Keratinocyte (primary cell): ENCODE measurements around the gene SLC2A4.

Experiments used
- CTCF ChIP-seq, 3 experiments: IDR thresholded peaks in 1 of 3; conservative IDR thresholded peaks in 1 of 3; optimal IDR thresholded peaks in 1 of 3; 2 replicates in 2 of 3; 3 replicates in 1 of 3; pipeline versions ENCODE3 to v1.5.1; 2011; ENCODE audit warnings: low read length in 3 of 3, mild to moderate bottlenecking in 3 of 3, moderate library complexity in 2 of 3, control low read depth in 1 of 3, inconsistent platforms in 1 of 3; ENCODE audit not compliant: insufficient read depth in 2 of 3; ENCODE audit errors: extremely low read depth in 1 of 3
- EZH2 ChIP-seq: IDR thresholded peaks from one replicate; pipeline ENCODE4 v1.6.1; 2012; ENCODE audit warnings: inconsistent platforms, mild to moderate bottlenecking, low read length, moderate library complexity

DNA sequence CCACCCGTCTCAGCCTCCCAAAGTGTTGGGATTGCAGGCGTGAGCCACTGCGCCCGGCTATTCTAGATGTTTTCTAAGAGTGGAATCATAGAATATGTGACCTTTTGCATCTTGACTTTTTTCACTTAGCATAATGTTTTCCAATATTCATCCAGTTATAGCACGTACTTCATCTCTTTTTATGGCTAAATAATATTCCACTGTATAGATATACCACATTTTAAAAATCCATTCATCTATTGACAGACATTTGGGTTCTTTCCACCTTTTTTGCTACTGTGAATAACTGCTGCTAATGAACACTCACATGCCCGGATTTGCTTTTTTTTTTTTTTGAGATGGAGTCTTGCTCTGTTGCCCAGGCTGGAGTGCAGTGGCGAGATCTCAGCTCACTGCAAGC lies 22.7 kb downstream of the SLC2A4 start:
- no peak for TF ChIP-seq CTCF (optimal IDR thresholded peaks at IDR 0.05 in 1 of 3, IDR thresholded peaks at IDR 0.05 in 1 of 3, conservative IDR thresholded peaks at IDR 0.05 in 1 of 3; ENCODE audit: extremely low read depth in 1 of 3, insufficient read depth in 2 of 3, low read length in 3 of 3)
- no peak for TF ChIP-seq EZH2
